B cell (primary cell): ENCODE results near the gene FOXQ1. TPM values are rescaled to one million over a fixed set of nuclear protein-coding genes. Genes with fewer than 3 reads are reported as not detected.
"Not testable (repeated sequence)": the region's sequence is repeated elsewhere in the genome, so short reads cannot be mapped to it uniquely, and the experiment has no call there.

Experiments used
- ATAC-seq: fragments of 200-7000 bp; cut with Tn5 transposase; one replicate; pipeline ENCODE4 v1.10.0; 2021; ENCODE audit warnings: low read depth, mild to moderate bottlenecking, moderate number of reproducible peaks, moderate library complexity
- CTCF ChIA-PET: fragments of 350-600 bp; sonication (Branson Sonifier 250); formaldehyde crosslinking; loops from one replicate; lab custom pipeline; 2021; ENCODE audit warnings: antibody characterized with exemption, inconsistent platforms; lab: Charles Lee
- POLR2A ChIA-PET: fragments of 350-600 bp; sonication (Branson Sonifier 250); formaldehyde crosslinking; loops from one replicate; lab custom pipeline; 2021; ENCODE audit warnings: antibody characterized with exemption; lab: Charles Lee
- DNase-seq: peaks from one replicate; pipeline ENCODE4 v3.0.0; 2013
- H2AFZ ChIP-seq: 2 replicates; pipeline ENCODE4 v1.6.1; 2012; ENCODE audit warnings: mild to moderate bottlenecking, low read depth, low read length; ENCODE audit not compliant: insufficient read depth, poor library complexity, severe bottlenecking
- H3K27ac ChIP-seq, 2 donors: 1 replicate in 1 of 2; 2 replicates in 1 of 2; pipeline ENCODE4 v1.5.1; 2012 to 2013; ENCODE audit warnings: low read length in 2 of 2, mild to moderate bottlenecking in 2 of 2, moderate library complexity in 1 of 2
- H3K27me3 ChIP-seq, 4 experiments: fragments of 200-600 bp in 1 of 4; sonication (generic) in 1 of 4; replicated peaks in 1 of 4; 1 replicate in 2 of 4; 2 replicates in 2 of 4; pipeline versions ENCODE4 v1.6.1 to v1.7.0; 2013 to 2016; ENCODE audit warnings: low read length in 3 of 4, mild to moderate bottlenecking in 2 of 4, mixed read lengths in 1 of 4, moderate library complexity in 1 of 4; ENCODE audit not compliant: insufficient read depth in 4 of 4, control insufficient read depth in 3 of 4; ENCODE audit errors: control extremely low read depth in 1 of 4
- H3K36me3 ChIP-seq, 2 experiments: replicated peaks in 1 of 2; 1 replicate in 1 of 2; 2 replicates in 1 of 2; pipeline versions ENCODE4 v1.6.1 to v1.7.1; 2013; ENCODE audit warnings: low read length in 1 of 2; ENCODE audit not compliant: insufficient read depth in 2 of 2, control insufficient read depth in 1 of 2; ENCODE audit errors: control extremely low read depth in 1 of 2, extremely low read depth in 1 of 2
- H3K4me1 ChIP-seq, 2 donors: fragments of 200-600 bp in 1 of 2; sonication (generic) in 1 of 2; 1 replicate in 1 of 2; 2 replicates in 1 of 2; pipeline versions ENCODE4 v1.5.1 to v1.6.1; 2013 to 2017; ENCODE audit warnings: low read length in 2 of 2; ENCODE audit not compliant: control insufficient read depth in 2 of 2, insufficient read depth in 2 of 2
- H3K4me2 ChIP-seq: replicated peaks from 2 replicates; pipeline ENCODE3; 2012; ENCODE audit warnings: mild to moderate bottlenecking, low read depth, low read length; ENCODE audit not compliant: poor library complexity, severe bottlenecking
- H3K4me3 ChIP-seq, 5 experiments: fragments of 200-600 bp in 1 of 5; sonication (generic) in 1 of 5; 1 replicate in 3 of 5; 2 replicates in 2 of 5; pipeline versions ENCODE4 v1.5.1 to v1.7.0; 2011 to 2016; ENCODE audit warnings: low read length in 4 of 5, mild to moderate bottlenecking in 4 of 5, low read depth in 2 of 5, control low read depth in 1 of 5, moderate library complexity in 1 of 5; ENCODE audit not compliant: insufficient read depth in 1 of 5; ENCODE audit errors: control extremely low read depth in 1 of 5, extremely low read depth in 1 of 5
- H3K79me2 ChIP-seq: fragments of 200-600 bp; sonication (generic); one replicate; pipeline ENCODE4 v1.6.0; 2016; ENCODE audit warnings: low read length; ENCODE audit not compliant: control insufficient read depth, insufficient read depth
- H3K9ac ChIP-seq: fragments of 200-600 bp; sonication (generic); 2 replicates; pipeline ENCODE4 v1.6.1; 2017; ENCODE audit warnings: mild to moderate bottlenecking, low read length, moderate library complexity
- H3K9me3 ChIP-seq, 3 donors: one replicate each; pipeline versions ENCODE4 v1.6.1 to v1.7.1; 2013; ENCODE audit warnings: low read length in 2 of 3; ENCODE audit not compliant: control insufficient read depth in 2 of 3, insufficient read depth in 1 of 3; ENCODE audit errors: control extremely low read depth in 1 of 3
- H4K20me1 ChIP-seq: 2 replicates; pipeline ENCODE4 v1.6.0; 2012; ENCODE audit warnings: mild to moderate bottlenecking, low read length; ENCODE audit not compliant: insufficient read depth, control insufficient read depth, poor library complexity, severe bottlenecking
- H3K27ac Mint-ChIP-seq: one replicate; pipeline ENCODE4 v1.8.0; 2021; ENCODE audit warnings: mixed read lengths
- H3K27me3 Mint-ChIP-seq: one replicate; pipeline ENCODE4 v1.8.0; 2021; ENCODE audit warnings: mixed read lengths
- H3K4me1 Mint-ChIP-seq: one replicate; pipeline ENCODE4 v1.8.0; 2021; ENCODE audit warnings: mixed read lengths
- H3K4me3 Mint-ChIP-seq: one replicate; pipeline ENCODE4 v1.8.0; 2021; ENCODE audit warnings: mixed read lengths
- H3K9me3 Mint-ChIP-seq: one replicate; pipeline ENCODE4 v1.8.0; 2022; ENCODE audit warnings: mixed read lengths; ENCODE audit not compliant: insufficient read depth
- EZH2 ChIP-seq: IDR thresholded peaks from 2 replicates; pipeline ENCODE4 v1.6.1; 2012; ENCODE audit warnings: borderline replicate concordance, low read depth, mild to moderate bottlenecking, moderate library complexity, low read length; ENCODE audit not compliant: insufficient read depth, poor library complexity, severe bottlenecking
- WGBS: methylation state at CpG from one replicate; pipeline ENCODE4 v1.1.5; 2013; ENCODE audit warnings: missing lambda C conversion rate; ENCODE audit not compliant: insufficient coverage; 5-methylcytosine and 5-hydroxymethylcytosine counted together
- intact Hi-C: fragments of 100-400 bp; cut with micrococcal nuclease; formaldehyde crosslinking; loops from one replicate; pipeline ENCODE4 v1.10.0; 2022
- polyA plus RNA-seq: library from polyadenylated mRNA; depleted of rRNA; stranded (reverse); fragments of >200 nt; gene quantifications from 2 replicates; pipeline ENCODE4 v1.2.3, GENCODE V29; 2012
- total RNA-seq, 2 donors: library from RNA; stranded (reverse); fragments of 120-200 nt in 1 of 2; gene quantifications; 1 replicate in 1 of 2; 2 replicates in 1 of 2; pipeline versions ENCODE4 v1.2.3 to v1.2.4, GENCODE V29; 2013 to 2022
- TF ChIP-seq, protein P1 (sequence below): fragments of 200-600 bp; IDR thresholded peaks from one replicate; pipeline ENCODE4 v1.8.0; 2022; ENCODE audit warnings: antibody characterized with exemption, mild to moderate bottlenecking

Gene FOXQ1
- total and polyA plus RNA-seq, 2 donors (not counting 1 experiment from before 2014, with no cell fraction given), result not detected

DNA sequence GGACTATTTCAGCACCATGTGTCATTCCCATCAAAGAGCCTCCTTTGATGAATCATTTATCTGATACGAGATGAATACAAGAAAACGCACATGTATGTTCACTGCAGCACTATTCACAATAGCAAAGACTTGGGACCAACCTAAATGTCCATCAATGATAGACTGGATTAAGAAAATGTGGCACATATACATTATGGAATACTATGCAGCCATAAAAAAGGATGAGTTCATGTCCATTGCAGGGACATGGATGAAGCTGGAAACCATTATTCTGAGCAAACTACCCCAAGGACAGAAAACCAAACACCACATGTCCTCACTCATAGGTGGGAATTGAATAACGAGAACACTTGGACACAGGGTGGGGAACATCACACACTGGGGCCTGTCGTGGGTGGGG lies 49.8 kb downstream of the FOXQ1 start:
- POLR2A ChIA-PET, H2AFZ ChIP-seq, CTCF ChIA-PET, H3K27ac ChIP-seq, H3K79me2 ChIP-seq, H3K9ac ChIP-seq, H3K4me1 ChIP-seq, ATAC-seq, H4K20me1 ChIP-seq, H3K9me3 Mint-ChIP-seq, H3K36me3 ChIP-seq, H3K27me3 ChIP-seq, H3K4me3 ChIP-seq, H3K4me3 Mint-ChIP-seq, intact Hi-C loops, H3K4me2 ChIP-seq, H3K4me1 Mint-ChIP-seq, H3K9me3 ChIP-seq, H3K27ac Mint-ChIP-seq, DNase-seq: not testable (repeated sequence)
- peaks cover 41% of the 10 kb centered on the region for H3K27me3 Mint-ChIP-seq
- no CpG with 5 or more reads among the region's 4 CpGs for WGBS

DNA sequence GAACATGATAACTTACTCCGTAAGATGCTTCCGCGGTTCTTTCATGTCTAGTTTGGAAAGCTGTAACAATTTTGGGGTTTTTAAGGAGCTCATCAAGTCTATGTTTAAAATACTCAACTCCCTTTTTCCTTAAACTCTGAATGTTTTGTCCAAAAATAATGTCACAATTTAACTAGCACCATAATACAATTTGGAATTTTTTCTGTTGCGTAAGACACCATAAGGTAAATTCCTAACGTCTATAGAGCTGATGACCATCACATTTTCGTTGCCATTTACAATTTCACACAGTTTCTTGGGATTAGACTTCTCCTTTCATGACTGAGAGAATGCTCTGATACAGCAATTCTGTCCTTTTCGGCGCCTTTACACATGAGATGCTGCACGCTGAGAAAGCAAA lies 50.7 kb downstream of the FOXQ1 start:
- Histone ChIP-seq H3K9me3 (peaks cover 0 to under 1% (median 0%) of the 10 kb centered on the region in 3 donors), H3K4me3 (no peak overlapping the region), H3K27ac (no peak overlapping the region), H3K36me3 (no peaks in the 10 kb centered on the region), H3K27me3 (peaks cover 0 to 11% (median 5%) of the 10 kb centered on the region in 4 experiments), H4K20me1 (no peaks in the 10 kb centered on the region), H3K4me2 (no peak overlapping the region), H3K4me1 (no peaks in the 10 kb centered on the region), H3K9ac (no peak overlapping the region), H3K79me2 (no peaks in the 10 kb centered on the region), H2AFZ (no peak overlapping the region)
- ATAC-seq (no peak), DNase-seq (no peak)
- H3K27ac Mint-ChIP-seq, result no peak overlapping the region
- no peaks in the 10 kb centered on the region for H3K4me1 Mint-ChIP-seq
- ChIA-PET POLR2A (no interaction called here), CTCF (no interaction called here)
- H3K9me3 Mint-ChIP-seq, result peaks cover 3% of the 10 kb centered on the region
- TF ChIP-seq, protein P1, sequence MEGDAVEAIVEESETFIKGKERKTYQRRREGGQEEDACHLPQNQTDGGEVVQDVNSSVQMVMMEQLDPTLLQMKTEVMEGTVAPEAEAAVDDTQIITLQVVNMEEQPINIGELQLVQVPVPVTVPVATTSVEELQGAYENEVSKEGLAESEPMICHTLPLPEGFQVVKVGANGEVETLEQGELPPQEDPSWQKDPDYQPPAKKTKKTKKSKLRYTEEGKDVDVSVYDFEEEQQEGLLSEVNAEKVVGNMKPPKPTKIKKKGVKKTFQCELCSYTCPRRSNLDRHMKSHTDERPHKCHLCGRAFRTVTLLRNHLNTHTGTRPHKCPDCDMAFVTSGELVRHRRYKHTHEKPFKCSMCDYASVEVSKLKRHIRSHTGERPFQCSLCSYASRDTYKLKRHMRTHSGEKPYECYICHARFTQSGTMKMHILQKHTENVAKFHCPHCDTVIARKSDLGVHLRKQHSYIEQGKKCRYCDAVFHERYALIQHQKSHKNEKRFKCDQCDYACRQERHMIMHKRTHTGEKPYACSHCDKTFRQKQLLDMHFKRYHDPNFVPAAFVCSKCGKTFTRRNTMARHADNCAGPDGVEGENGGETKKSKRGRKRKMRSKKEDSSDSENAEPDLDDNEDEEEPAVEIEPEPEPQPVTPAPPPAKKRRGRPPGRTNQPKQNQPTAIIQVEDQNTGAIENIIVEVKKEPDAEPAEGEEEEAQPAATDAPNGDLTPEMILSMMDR, result no peak
- no peak for TF ChIP-seq EZH2
- 87% methylated on average over 3 of the region's 9 CpGs for WGBS
- intact Hi-C loops, result no loop called here
- H3K4me3 Mint-ChIP-seq, result no peak overlapping the region
- peaks cover 48% of the 10 kb centered on the region for H3K27me3 Mint-ChIP-seq
